Karpas-422 (cell line): ENCODE results near the gene PROZ. TPM values are rescaled to one million over a fixed set of nuclear protein-coding genes. Genes with fewer than 3 reads are reported as not detected.

ENCODE experiments used
- DNase-seq: peaks from one replicate; pipeline ENCODE4 v3.0.0-alpha.2; 2015
- H2AFZ ChIP-seq: fragments of 200-600 bp; sonication (generic); 2 replicates; pipeline ENCODE4 v1.6.1; 2014; ENCODE audit warnings: antibody characterized with exemption, low read length, mixed read lengths
- H3K27ac ChIP-seq: fragments of 200-600 bp; sonication (generic); 2 replicates; pipeline ENCODE4 v1.5.1; 2014; ENCODE audit warnings: mild to moderate bottlenecking, low read length, moderate library complexity
- H3K27me3 ChIP-seq: fragments of 200-600 bp; sonication (generic); 2 replicates; pipeline ENCODE4 v1.6.1; 2014; ENCODE audit warnings: low read length, mixed read lengths
- H3K36me3 ChIP-seq: fragments of 200-600 bp; sonication (generic); 2 replicates; pipeline ENCODE4 v1.6.1; 2014; ENCODE audit warnings: low read length, mixed read lengths; ENCODE audit not compliant: insufficient read depth
- H3K4me1 ChIP-seq: fragments of 200-600 bp; sonication (generic); 2 replicates; pipeline ENCODE4 v1.6.1; 2014; ENCODE audit warnings: mild to moderate bottlenecking, low read length, mixed read lengths
- H3K4me2 ChIP-seq: fragments of 200-600 bp; sonication (generic); 2 replicates; pipeline ENCODE4 v1.6.1; 2014; ENCODE audit warnings: low read length, low read depth, mild to moderate bottlenecking; ENCODE audit not compliant: poor library complexity, severe bottlenecking
- H3K4me3 ChIP-seq: fragments of 200-600 bp; sonication (generic); 2 replicates; pipeline ENCODE4 v1.5.1; 2014; ENCODE audit warnings: mild to moderate bottlenecking, antibody characterized with exemption, low read length, mixed read lengths
- H3K79me2 ChIP-seq: fragments of 200-600 bp; sonication (generic); 2 replicates; pipeline ENCODE4 v1.6.1; 2014; ENCODE audit warnings: mild to moderate bottlenecking, low read length, mixed read lengths
- H3K9ac ChIP-seq: fragments of 200-600 bp; sonication (generic); 2 replicates; pipeline ENCODE4 v1.6.0; 2014; ENCODE audit warnings: low read length
- H3K9me2 ChIP-seq: fragments of 200-600 bp; sonication (generic), shearing (Covaris generic); replicated peaks from 2 replicates; pipeline ENCODE4 v1.6.0; 2014; ENCODE audit warnings: mild to moderate bottlenecking, low read length, moderate library complexity; ENCODE audit not compliant: insufficient read depth
- H3K9me3 ChIP-seq: fragments of 300-700, 200-600 bp; sonication (generic); 2 replicates; pipeline ENCODE4 v1.6.1; 2014; ENCODE audit warnings: low read length, mixed read lengths
- H4K20me1 ChIP-seq: fragments of 200-600 bp; sonication (generic); 2 replicates; pipeline ENCODE4 v1.6.1; 2014; ENCODE audit warnings: mild to moderate bottlenecking, antibody characterized with exemption, low read length, low read depth; ENCODE audit not compliant: insufficient read depth
- total RNA-seq: library from RNA; depleted of rRNA; stranded (reverse); fragments of >200 nt; shearing (Covaris generic); gene quantifications from 2 replicates; pipeline ENCODE4 v1.2.3, GENCODE V29; 2014; ENCODE audit warnings: low replicate concordance

Gene PROZ
- total RNA-seq, 1 experiment from 2014 or later = not detected

DNA sequence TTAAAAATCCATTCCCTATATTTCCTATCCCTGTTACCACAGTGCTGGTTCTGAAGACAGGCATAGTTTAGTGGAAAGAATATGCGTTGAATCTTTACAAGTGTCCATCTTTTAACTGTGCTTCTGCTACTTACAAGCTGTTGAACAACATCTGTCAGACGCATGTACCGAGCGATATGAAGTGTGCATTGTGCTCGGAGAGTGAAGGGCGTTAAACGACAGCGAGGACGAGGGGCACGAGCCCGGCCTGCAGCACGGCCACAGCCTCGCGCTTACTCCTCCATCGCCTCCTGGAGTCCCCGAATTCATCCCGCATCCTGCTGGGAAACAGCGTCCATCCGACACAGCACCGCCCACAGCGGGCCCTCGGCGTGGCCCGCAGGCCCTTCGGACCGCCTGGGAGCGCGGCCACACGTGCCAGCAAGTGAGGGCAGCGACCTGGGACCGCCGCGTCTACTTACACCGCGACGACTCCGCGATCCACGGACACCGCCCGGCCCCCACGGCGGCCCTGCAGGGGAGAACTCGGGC lies 49.5 kb downstream of the PROZ start:
- Histone ChIP-seq H3K4me1 (peaks cover 32% of the 10 kb centered on the region), H3K27me3 (no peaks in the 10 kb centered on the region), H3K9me3 (no peaks in the 10 kb centered on the region), H2AFZ (peak overlapping the region; percentile 76; the same call in 1 of the 2 replicates), H3K9me2 (no peaks in the 10 kb centered on the region), H4K20me1 (peaks cover 32% of the 10 kb centered on the region), H3K36me3 (peaks cover 33% of the 10 kb centered on the region), H3K9ac (peak overlapping the region; percentile 97), H3K27ac (peak overlapping the region; percentile 46), H3K79me2 (peaks cover 90% of the 10 kb centered on the region), H3K4me3 (peak overlapping the region; percentile 89), H3K4me2 (peak overlapping the region; percentile 77)
- DNase-seq = peak; percentile 62

DNA sequence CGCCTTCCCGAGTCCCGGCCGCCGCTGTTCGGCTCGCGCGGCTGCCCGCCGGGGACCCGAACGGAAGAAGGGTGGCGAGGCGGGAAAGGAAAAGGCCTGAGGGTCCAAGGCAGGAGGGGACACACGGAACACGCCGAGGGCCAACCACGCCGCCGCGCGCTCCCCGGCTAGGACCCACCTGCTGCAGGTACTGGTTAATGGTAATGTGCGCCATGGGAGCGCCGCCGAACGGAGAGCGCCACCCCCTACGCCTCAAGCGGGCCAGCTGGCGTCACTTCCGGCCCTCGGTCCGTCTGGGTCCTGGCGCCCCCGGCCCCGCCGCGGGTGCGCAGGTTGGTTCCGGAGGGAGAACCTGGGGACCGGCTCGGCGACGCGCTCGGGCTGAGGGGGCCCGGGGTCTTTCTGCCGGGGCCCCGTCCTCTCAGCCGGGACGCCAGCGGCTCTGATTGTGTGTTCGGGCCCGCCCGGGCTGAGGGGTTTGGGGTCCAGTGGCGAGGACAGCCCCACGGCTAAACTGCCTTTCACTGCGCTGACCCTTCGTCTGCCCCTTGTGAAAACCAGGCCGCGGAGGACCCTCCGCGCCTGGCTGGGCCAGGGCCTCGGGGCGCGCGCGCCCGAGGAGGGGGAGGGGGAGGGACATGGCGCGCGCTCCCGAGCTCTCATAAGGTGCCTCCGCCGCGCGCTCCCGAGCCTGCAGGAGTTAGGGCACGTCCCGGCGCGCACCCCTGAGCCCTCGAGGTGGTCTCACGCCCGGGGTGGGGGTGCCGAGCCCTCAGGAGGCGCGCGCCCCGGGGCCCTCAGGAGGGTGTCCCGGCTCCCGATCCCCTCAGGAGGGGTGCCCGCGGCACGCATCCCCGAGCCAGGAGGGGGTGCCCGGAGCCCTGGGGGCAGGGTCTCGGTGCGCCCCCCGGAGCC lies 50.2 kb downstream of the PROZ start, which contains the start of gene PCID2:
Gene PCID2, minus strand, starts transcription at position 249 of the 915 bp plus-strand sequence. Its CDS starts 35 bp downstream, at position 214.
- DNase-seq = peak; percentile 97
- H3K36me3 ChIP-seq = peaks cover 35% of the 10 kb centered on the region
- peak within 1 kb of the TSS; percentile 77 for H3K4me2 ChIP-seq
- peak within 1 kb of the TSS; percentile 76; the same call in 1 of the 2 replicates for H2AFZ ChIP-seq
- H3K4me3 ChIP-seq = peak within 1 kb of the TSS; percentile 89
- no peaks in the 10 kb centered on the region for H3K9me2 ChIP-seq
- no peaks in the 10 kb centered on the region for H3K27me3 ChIP-seq
- peaks cover 39% of the 10 kb centered on the region for H4K20me1 ChIP-seq
- peak within 1 kb of the TSS; percentile 88 for H3K27ac ChIP-seq
- peak within 1 kb of the TSS; percentile 97 for H3K9ac ChIP-seq
- H3K9me3 ChIP-seq = no peaks in the 10 kb centered on the region
- H3K4me1 ChIP-seq = peaks cover 34% of the 10 kb centered on the region
- peaks cover 90% of the 10 kb centered on the region for H3K79me2 ChIP-seq

DNA sequence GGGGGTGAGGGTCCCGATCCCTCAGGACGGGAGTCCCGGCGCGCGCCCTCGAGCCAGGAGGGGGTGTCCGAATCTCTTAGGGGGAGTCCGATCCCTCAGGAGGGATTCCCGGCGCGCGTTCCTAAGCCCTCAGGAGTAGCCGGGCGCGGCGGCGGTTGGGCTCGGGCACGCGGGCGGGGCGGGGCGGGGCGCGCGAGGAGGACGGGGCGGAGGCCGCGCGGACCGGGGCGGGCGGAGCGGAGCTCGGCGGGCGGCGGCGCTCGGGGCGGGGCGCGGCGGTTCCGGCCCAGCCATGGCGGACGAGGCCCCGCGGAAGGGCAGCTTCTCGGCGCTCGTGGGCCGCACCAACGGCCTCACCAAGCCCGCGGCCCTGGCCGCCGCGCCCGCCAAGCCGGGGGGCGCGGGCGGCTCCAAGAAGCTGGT lies 50.9 kb downstream of the PROZ start, which contains the start of gene CUL4A:
Gene CUL4A, plus strand, starts transcription at position 278 of the 423 bp plus-strand sequence. Its CDS starts 15 bp downstream, at position 293.
- peaks cover 40% of the 10 kb centered on the region for H3K4me1 ChIP-seq
- H2AFZ ChIP-seq = peak within 1 kb of the TSS; percentile 76; the same call in 1 of the 2 replicates
- H3K9me2 ChIP-seq = no peaks in the 10 kb centered on the region
- H3K36me3 ChIP-seq = peaks cover 38% of the 10 kb centered on the region
- H3K27me3 ChIP-seq = no peaks in the 10 kb centered on the region
- H3K79me2 ChIP-seq = peaks cover 90% of the 10 kb centered on the region
- H3K4me2 ChIP-seq = peak within 1 kb of the TSS; percentile 77
- H3K4me3 ChIP-seq = peak within 1 kb of the TSS; percentile 89
- peak within 1 kb of the TSS; percentile 97 for H3K9ac ChIP-seq
- H3K9me3 ChIP-seq = no peaks in the 10 kb centered on the region
- peak; percentile 88 for DNase-seq
- H4K20me1 ChIP-seq = peaks cover 40% of the 10 kb centered on the region
- peak within 1 kb of the TSS; percentile 88 for H3K27ac ChIP-seq

DNA sequence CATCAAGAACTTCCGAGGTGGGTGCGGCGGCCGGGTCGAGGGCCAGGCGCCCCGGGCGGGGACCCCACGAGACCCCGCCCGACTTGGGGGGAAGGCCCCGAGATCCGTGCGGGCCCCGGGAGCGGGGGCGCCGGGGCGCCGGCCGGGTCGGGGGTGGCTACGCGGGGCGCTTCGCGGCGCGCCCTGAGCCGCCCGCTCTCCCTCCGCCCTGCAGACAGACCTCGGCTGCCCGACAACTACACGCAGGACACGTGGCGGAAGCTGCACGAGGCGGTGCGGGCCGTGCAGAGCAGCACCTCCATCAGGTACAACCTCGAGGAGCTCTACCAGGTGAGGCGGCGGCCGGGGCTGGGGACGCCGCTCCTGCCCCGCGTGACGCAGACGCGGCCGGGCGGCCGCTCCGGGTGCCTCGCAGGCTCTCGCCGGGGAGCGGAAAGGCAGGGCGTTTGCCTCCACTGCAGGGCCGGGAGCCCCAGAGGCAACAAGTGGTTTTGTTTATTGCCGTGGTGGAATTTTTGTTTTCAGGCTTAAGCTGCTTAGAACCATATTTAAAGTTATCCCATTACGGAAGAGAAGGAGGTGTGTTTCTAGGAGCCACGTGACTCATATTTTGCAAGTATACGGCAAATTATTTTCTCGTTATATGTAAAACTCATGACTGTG lies 51.4 kb downstream of the PROZ start:
- Histone ChIP-seq H3K27ac (peak overlapping the region; percentile 67), H3K36me3 (peaks cover 37% of the 10 kb centered on the region), H3K27me3 (no peaks in the 10 kb centered on the region), H3K9me3 (no peaks in the 10 kb centered on the region), H2AFZ (no peak overlapping the region), H3K4me1 (peaks cover 45% of the 10 kb centered on the region), H4K20me1 (peaks cover 40% of the 10 kb centered on the region), H3K9me2 (no peaks in the 10 kb centered on the region), H3K79me2 (peaks cover 90% of the 10 kb centered on the region), H3K4me2 (peak overlapping the region; percentile 74), H3K9ac (peak overlapping the region; percentile 81), H3K4me3 (peak overlapping the region; percentile 76)
- DNase-seq = peak; percentile 84

DNA sequence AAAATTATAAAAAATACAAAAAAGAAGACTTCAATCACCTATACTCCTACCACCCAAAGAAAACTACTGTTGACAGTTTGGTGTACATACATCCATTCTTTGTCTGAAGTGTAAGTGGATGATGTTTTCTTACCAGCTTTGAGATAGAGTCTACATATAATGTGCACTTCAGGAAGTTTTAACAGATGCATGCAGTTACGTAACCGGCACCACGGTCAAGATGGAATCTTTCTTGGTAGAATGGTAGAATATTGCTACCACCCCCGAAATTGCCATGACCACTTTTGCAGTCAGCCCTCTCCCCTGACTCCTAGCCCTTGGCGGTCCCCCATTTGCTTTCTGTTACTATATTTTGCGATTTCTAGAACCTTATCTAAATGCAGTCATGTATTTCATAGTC lies 52.4 kb downstream of the PROZ start:
- peak overlapping the region; percentile 67; the same call in 1 of the 2 replicates for H3K27ac ChIP-seq
- no peak for DNase-seq

DNA sequence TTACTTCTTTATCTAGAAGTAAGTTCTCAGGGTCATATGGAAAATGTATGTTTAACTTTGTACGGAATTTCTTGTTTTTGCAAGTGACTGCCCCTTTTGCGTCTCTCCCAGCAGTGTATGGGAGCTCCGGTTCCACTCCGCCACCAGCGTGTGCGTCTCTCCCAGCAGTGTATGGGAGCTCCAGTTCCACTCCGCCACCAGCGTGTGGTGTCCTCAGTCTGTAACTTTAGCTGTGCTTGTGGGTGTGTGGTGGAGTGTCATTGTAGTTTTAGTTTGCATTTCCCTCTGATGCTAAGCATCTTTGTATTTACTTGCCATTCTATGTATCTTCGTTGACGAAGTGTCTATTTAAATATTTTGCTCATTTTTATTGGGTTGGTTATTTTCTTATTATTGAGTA lies 53.3 kb downstream of the PROZ start:
- DNase-seq = peak; percentile 56
- Histone ChIP-seq H3K4me2 (no peak overlapping the region), H4K20me1 (peaks cover 45% of the 10 kb centered on the region), H3K4me3 (no peak overlapping the region), H3K9me2 (no peaks in the 10 kb centered on the region), H3K9ac (no peak overlapping the region), H3K27me3 (no peaks in the 10 kb centered on the region), H2AFZ (no peak overlapping the region), H3K4me1 (peaks cover 46% of the 10 kb centered on the region), H3K79me2 (peaks cover 90% of the 10 kb centered on the region), H3K36me3 (peaks cover 23% of the 10 kb centered on the region), H3K27ac (no peak overlapping the region), H3K9me3 (no peaks in the 10 kb centered on the region)

More for the DNA sequence above, 52.4 kb downstream of the PROZ start:
- Histone ChIP-seq H3K9ac (peak overlapping the region; percentile 81; the same call in 1 of the 2 replicates), H2AFZ (no peak overlapping the region), H3K4me1 (peaks cover 49% of the 10 kb centered on the region), H3K36me3 (peaks cover 29% of the 10 kb centered on the region), H3K4me3 (peak overlapping the region; percentile 76), H3K9me3 (no peaks in the 10 kb centered on the region), H3K27me3 (no peaks in the 10 kb centered on the region), H3K79me2 (peaks cover 90% of the 10 kb centered on the region), H4K20me1 (peaks cover 41% of the 10 kb centered on the region), H3K9me2 (no peaks in the 10 kb centered on the region), H3K4me2 (peak overlapping the region; percentile 74)

DNA sequence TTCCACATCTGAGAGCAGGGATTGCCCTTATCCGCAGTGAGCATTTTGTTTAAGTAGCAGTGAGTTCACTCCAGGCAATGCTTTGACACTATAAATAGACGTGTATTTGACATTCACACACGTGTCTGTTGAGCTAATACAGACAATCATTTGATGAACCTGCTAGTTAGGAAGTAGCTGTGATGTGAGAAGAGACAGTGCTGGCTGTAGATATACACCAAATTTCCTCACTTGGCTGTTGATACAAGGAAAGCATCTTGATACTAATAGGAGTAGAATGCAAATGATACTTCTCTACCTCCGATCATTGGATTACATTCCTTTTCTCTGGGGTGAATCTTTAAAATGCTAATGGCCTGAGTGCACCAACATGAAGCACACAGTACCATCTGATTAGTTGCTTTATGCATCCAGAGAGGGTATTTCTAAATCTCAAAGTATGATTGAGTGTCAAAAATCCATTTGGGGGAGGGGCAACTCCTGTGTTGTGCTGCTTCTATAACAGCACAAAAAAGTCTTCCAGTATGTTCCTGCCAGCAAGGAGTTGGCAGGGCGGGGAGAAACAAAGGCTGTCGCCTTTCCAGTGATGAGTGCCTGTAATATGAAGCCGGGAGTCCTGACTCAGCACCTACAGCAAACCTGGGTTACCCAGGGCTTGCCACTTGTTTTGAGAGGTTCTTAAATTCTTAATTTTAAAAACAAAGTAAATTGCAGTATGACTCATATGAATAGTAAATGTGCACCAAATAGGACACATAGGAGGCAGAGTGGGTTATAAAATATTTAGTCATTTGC lies 58.0 kb downstream of the PROZ start:
- no peaks in the 10 kb centered on the region for H3K9me3 ChIP-seq
- H3K4me1 ChIP-seq = peaks cover 28% of the 10 kb centered on the region
- H4K20me1 ChIP-seq = peaks cover 69% of the 10 kb centered on the region
- H3K27ac ChIP-seq = no peak overlapping the region
- H3K4me2 ChIP-seq = no peak overlapping the region
- no peak overlapping the region for H2AFZ ChIP-seq
- H3K27me3 ChIP-seq = no peaks in the 10 kb centered on the region
- peaks cover 99% of the 10 kb centered on the region for H3K79me2 ChIP-seq
- no peak overlapping the region for H3K4me3 ChIP-seq
- H3K9ac ChIP-seq = no peak overlapping the region
- peaks cover 34% of the 10 kb centered on the region; the same call in 1 of the 2 replicates for H3K36me3 ChIP-seq
- no peaks in the 10 kb centered on the region for H3K9me2 ChIP-seq
- no peak for DNase-seq
